Activated CD8-positive, alpha-beta T cell treated with anti-CD3 and anti-CD28 coated beads for 36 hours (primary cell): ENCODE data around the gene TATDN2. TPM values are rescaled to one million over a fixed set of nuclear protein-coding genes. Genes with fewer than 3 reads are reported as not detected.
A peak's percentile ranks its signal among the peaks of the same experiment; 100 is the strongest.

ENCODE experiments used
- ATAC-seq: fragments of 200-7000 bp; cut with Tn5 transposase; one replicate; pipeline ENCODE4 v1.10.0; 2021; ENCODE audit warnings: mild to moderate bottlenecking, moderate library complexity
- CTCF ChIA-PET: fragments of 350-600 bp; sonication (Branson Sonifier 250); formaldehyde crosslinking; loops from one replicate; lab custom pipeline; 2021; ENCODE audit warnings: antibody characterized with exemption; lab: Charles Lee
- POLR2A ChIA-PET: fragments of 350-600 bp; sonication (Branson Sonifier 250); formaldehyde crosslinking; loops from one replicate; lab custom pipeline; 2021; ENCODE audit warnings: antibody characterized with exemption; lab: Charles Lee
- DNase-seq: peaks from one replicate; pipeline ENCODE4 v3.0.0-alpha.2; 2020
- H3K27ac Mint-ChIP-seq: one replicate; pipeline ENCODE4 v1.8.0; 2021; ENCODE audit warnings: mild to moderate bottlenecking, mixed read lengths
- H3K27me3 Mint-ChIP-seq: one replicate; pipeline ENCODE4 v1.8.0; 2021; ENCODE audit warnings: mixed read lengths
- H3K36me3 Mint-ChIP-seq: one replicate; pipeline ENCODE4 v1.8.0; 2021; ENCODE audit warnings: low read depth, mixed read lengths
- H3K4me1 Mint-ChIP-seq: one replicate; pipeline ENCODE4 v1.8.0; 2021; ENCODE audit warnings: low read depth, mixed read lengths
- H3K4me3 Mint-ChIP-seq: one replicate; pipeline ENCODE4 v1.8.0; 2021; ENCODE audit warnings: mild to moderate bottlenecking, moderate library complexity, mixed read lengths
- H3K9me3 Mint-ChIP-seq: one replicate; pipeline ENCODE4 v1.8.0; 2021; ENCODE audit warnings: mixed read lengths
- CTCF ChIP-seq: fragments of 200-600 bp; IDR thresholded peaks from one replicate; pipeline ENCODE4 v1.8.0; 2022; ENCODE audit warnings: antibody characterized with exemption, mild to moderate bottlenecking
- intact Hi-C: fragments of 100-400 bp; cut with micrococcal nuclease; formaldehyde crosslinking; loops from one replicate; pipeline ENCODE4 v1.10.0; 2022
- total RNA-seq, 2 experiments: library from RNA; stranded (reverse); gene quantifications; one replicate each; pipeline ENCODE4 v1.2.3, GENCODE V29; 2021

Gene TATDN2
- total RNA-seq, 2 experiments from 2014 or later, result 37.1 to 38.5 TPM

- no peaks in the 10 kb centered on the region for H3K9me3 Mint-ChIP-seq
- ChIA-PET CTCF (no interaction called here), POLR2A (interaction anchor here (0.6 to 1.5 kb wide), 4 partner anchors 8 to 47 kb away, joined by 3 to 5 read pairs (median 4); partner anchors contain the start of gene SEC13)
- no peak overlapping the region for H3K4me3 Mint-ChIP-seq
- DNase-seq (no peak), ATAC-seq (no peak)
- peak overlapping the region; percentile 25 for H3K27ac Mint-ChIP-seq
- H3K36me3 Mint-ChIP-seq, result peaks cover 42% of the 10 kb centered on the region
- TF ChIP-seq CTCF, result no peak
- H3K27me3 Mint-ChIP-seq, result no peaks in the 10 kb centered on the region
- H3K4me1 Mint-ChIP-seq, result peaks cover 6% of the 10 kb centered on the region
- intact Hi-C loops, result no loop called here
Measured at GRCh38 chr3:10311710-10312109, 63.5 kb downstream of the TATDN2 start.

- peaks cover 41% of the 10 kb centered on the region for H3K36me3 Mint-ChIP-seq
- H3K4me1 Mint-ChIP-seq, result peaks cover 6% of the 10 kb centered on the region
- DNase-seq (no peak), ATAC-seq (no peak)
- CTCF ChIA-PET, result interaction anchor here (1.5 kb wide), 1 partner anchor 49 kb away, joined by 4 read pairs; no protein-coding TSS in a partner anchor
- H3K4me3 Mint-ChIP-seq, result no peak overlapping the region
- H3K27me3 Mint-ChIP-seq, result no peaks in the 10 kb centered on the region
- no peak overlapping the region for H3K27ac Mint-ChIP-seq
- intact Hi-C loops, result no loop called here
- no peaks in the 10 kb centered on the region for H3K9me3 Mint-ChIP-seq
- TF ChIP-seq CTCF, result no peak
- POLR2A ChIA-PET, result interaction anchor here (0.6 to 1.5 kb wide), 4 partner anchors 8 to 47 kb away, joined by 3 to 5 read pairs (median 4); partner anchors contain the start of gene SEC13
Measured at GRCh38 chr3:10312391-10312790, 64.1 kb downstream of the TATDN2 start.

- peaks cover 37% of the 10 kb centered on the region for H3K36me3 Mint-ChIP-seq
- H3K9me3 Mint-ChIP-seq, result no peaks in the 10 kb centered on the region
- H3K4me1 Mint-ChIP-seq, result peaks cover 6% of the 10 kb centered on the region
- no peaks in the 10 kb centered on the region for H3K27me3 Mint-ChIP-seq
- CTCF ChIA-PET, result interaction anchor here (1.5 kb wide), 1 partner anchor 49 kb away, joined by 4 read pairs; no protein-coding TSS in a partner anchor
- ATAC-seq (no peak), DNase-seq (no peak)
- intact Hi-C loops, result no loop called here
- POLR2A ChIA-PET, result interaction anchor here (1.0 to 1.2 kb wide), 3 partner anchors 8 to 20 kb away, joined by 3 to 4 read pairs (median 3); partner anchors contain the start of gene SEC13
- no peak for TF ChIP-seq CTCF
- no peak overlapping the region for H3K4me3 Mint-ChIP-seq
- H3K27ac Mint-ChIP-seq, result no peak overlapping the region
Measured at GRCh38 chr3:10312861-10313260, 64.6 kb downstream of the TATDN2 start.

- no peak for TF ChIP-seq CTCF
- Mint-ChIP-seq H3K4me1 (peaks cover 20% of the 10 kb centered on the region), H3K27me3 (no peaks in the 10 kb centered on the region), H3K4me3 (no peak overlapping the region), H3K9me3 (no peaks in the 10 kb centered on the region), H3K36me3 (peaks cover 32% of the 10 kb centered on the region), H3K27ac (no peak overlapping the region)
- ChIA-PET POLR2A (interaction anchor here (1.9 kb wide), 1 partner anchor 12 kb away, joined by 6 read pairs; no protein-coding TSS in a partner anchor), CTCF (no interaction called here)
- no peak for ATAC-seq
- DNase-seq, result no peak
- intact Hi-C loops, result no loop called here
Measured at GRCh38 chr3:10315101-10315500, 66.8 kb downstream of the TATDN2 start.

- H3K4me3 Mint-ChIP-seq, result no peak overlapping the region
- intact Hi-C loops, result no loop called here
- DNase-seq, result no peak
- H3K9me3 Mint-ChIP-seq, result no peaks in the 10 kb centered on the region
- ChIA-PET CTCF (interaction anchor here (1.5 kb wide), 1 partner anchor 52 kb away, joined by 3 read pairs; no protein-coding TSS in a partner anchor), POLR2A (no interaction called here)
- H3K36me3 Mint-ChIP-seq, result peaks cover 26% of the 10 kb centered on the region
- TF ChIP-seq CTCF, result no peak
- no peaks in the 10 kb centered on the region for H3K27me3 Mint-ChIP-seq
- H3K27ac Mint-ChIP-seq, result no peak overlapping the region
- no peak for ATAC-seq
- peaks cover 16% of the 10 kb centered on the region for H3K4me1 Mint-ChIP-seq
Measured at GRCh38 chr3:10315771-10316344, 67.6 kb downstream of the TATDN2 start.
